Measurements from ENCODE around the gene ITPRID2.
A peak's percentile ranks its signal among the peaks of the same experiment; 100 is the strongest.
"Not testable (repeated sequence)": the region's sequence is repeated elsewhere in the genome, so short reads cannot be mapped to it uniquely, and the experiment has no call there.

ITPRID2 gene

DNA sequence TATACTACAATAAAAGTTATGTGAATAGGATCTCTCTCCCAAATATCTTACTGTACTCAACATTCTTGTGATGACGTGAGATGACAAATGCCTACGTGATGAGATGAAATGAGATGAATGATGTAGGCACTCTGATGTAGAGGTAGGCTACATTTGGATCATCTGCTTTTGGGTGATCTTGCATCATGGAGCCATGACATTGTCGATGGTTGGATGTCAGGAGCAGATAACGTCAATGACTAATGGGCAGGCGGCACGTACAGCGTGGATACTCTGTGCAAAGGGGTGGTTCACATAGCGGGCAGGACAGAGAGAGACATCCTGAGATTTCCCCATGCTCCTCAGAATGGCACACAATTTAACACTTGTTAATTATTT is 53.4 kb downstream of the ITPRID2 start:
- H3K9me3 Mint-ChIP-seq: no peaks in the 10 kb centered on the region
- no peak for ATAC-seq (replicated peaks; ENCODE audit: extremely low read depth, poor library complexity, severe bottlenecking)
- no peaks in the 10 kb centered on the region for H3K4me1 Mint-ChIP-seq
- no peak overlapping the region for H3K27ac Mint-ChIP-seq (ENCODE audit: low read depth)
- no peaks in the 10 kb centered on the region for H3K36me3 Mint-ChIP-seq (ENCODE audit: insufficient read depth)
- no peak for DNase-seq (ENCODE audit: low spot score in 2 of 2)
- H3K27me3 Mint-ChIP-seq: peaks cover 72% of the 10 kb centered on the region
- H3K4me3 Mint-ChIP-seq: no peak overlapping the region

DNA sequence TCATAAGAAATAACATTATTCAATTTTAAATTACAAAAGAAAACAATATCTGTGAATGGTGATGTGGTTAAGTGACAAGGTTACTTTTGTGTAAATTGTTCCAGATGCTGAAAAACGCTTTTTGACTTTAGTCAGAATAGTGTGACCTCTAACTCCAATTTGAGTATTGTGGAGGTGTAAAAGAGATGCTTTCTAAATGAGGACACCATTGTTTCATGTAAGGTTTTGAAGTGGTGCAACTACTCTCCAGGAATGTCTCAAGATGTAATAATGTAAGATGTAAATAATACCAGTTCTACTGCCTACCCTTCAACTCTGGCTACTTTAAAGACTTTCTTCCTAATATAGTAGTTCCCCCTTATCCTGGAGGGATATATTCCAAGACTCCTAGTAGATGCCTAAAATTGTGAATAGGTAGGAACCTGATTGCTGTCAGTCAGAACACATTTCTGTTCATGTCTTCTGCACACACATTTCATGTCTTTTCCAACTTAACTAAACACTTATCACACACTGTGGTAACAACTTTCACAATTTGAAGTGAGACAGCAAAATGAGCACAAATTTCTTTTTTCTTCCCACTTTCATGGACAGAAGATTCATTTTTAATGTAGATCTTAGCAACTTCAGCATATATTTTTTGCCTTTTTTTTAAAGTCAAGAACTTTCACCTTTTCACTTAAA is 55.1 kb downstream of the ITPRID2 start:
- Mint-ChIP-seq H3K36me3 (ENCODE audit: insufficient read depth) (no peaks in the 10 kb centered on the region), H3K27me3 (peaks cover 63% of the 10 kb centered on the region), H3K27ac (ENCODE audit: low read depth) (no peak overlapping the region), H3K4me1 (no peaks in the 10 kb centered on the region), H3K9me3 (no peaks in the 10 kb centered on the region), H3K4me3 (no peak overlapping the region)
- ATAC-seq (replicated peaks; ENCODE audit: extremely low read depth, poor library complexity, severe bottlenecking) (no peak), DNase-seq (ENCODE audit: low spot score in 2 of 2) (no peak)

DNA sequence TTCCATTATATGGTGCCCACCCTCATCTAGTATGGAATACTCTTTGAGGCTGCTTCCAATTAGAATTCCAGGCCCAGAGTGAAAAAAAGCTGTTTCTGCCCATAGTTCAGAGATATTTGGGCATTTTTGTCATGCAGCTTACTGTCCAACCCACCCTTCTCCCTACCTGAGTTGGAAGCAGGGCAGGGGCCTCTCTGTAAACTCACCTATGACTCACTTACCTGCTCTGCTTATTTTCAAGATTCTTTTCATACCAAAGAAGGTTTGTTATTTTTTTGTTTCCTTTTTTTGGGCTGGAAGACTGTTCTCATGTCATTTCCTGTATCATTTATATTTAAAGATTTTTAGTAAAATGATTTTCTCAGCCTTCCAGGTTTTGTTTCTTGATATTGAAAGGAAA is 55.7 kb downstream of the ITPRID2 start:
- ATAC-seq (replicated peaks; ENCODE audit: extremely low read depth, poor library complexity, severe bottlenecking): no peak
- H3K27me3 Mint-ChIP-seq: peaks cover 58% of the 10 kb centered on the region
- H3K9me3 Mint-ChIP-seq: no peaks in the 10 kb centered on the region
- no peak overlapping the region for H3K27ac Mint-ChIP-seq (ENCODE audit: low read depth)
- no peak for DNase-seq (ENCODE audit: low spot score in 2 of 2)
- no peaks in the 10 kb centered on the region for H3K36me3 Mint-ChIP-seq (ENCODE audit: insufficient read depth)
- H3K4me1 Mint-ChIP-seq: no peaks in the 10 kb centered on the region
- H3K4me3 Mint-ChIP-seq: no peak overlapping the region

DNA sequence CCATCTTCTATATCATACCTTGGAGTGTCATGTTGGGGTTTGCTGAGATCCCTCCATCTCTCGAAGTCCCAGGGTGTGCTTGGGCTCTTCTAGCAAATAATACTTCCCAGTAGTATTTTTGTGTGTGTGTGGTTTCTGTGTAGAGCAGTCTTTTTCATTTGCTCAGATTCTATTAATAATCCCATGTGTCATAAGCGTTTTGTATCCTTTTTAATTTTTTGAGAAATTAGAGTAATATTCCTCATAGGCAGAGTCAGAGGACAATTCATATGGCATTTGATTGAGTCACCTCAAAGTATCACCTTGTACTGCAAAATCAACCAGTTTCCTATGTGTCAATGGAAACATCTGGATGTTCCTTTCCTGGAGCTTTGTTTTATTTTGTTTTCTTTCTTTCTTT is 56.7 kb downstream of the ITPRID2 start:
- Mint-ChIP-seq H3K9me3 (no peaks in the 10 kb centered on the region), H3K4me1 (no peaks in the 10 kb centered on the region), H3K27me3 (peaks cover 61% of the 10 kb centered on the region), H3K4me3 (peak overlapping the region; percentile 8), H3K27ac (ENCODE audit: low read depth) (no peak overlapping the region), H3K36me3 (ENCODE audit: insufficient read depth) (no peaks in the 10 kb centered on the region)
- ATAC-seq (replicated peaks; ENCODE audit: extremely low read depth, poor library complexity, severe bottlenecking) (no peak), DNase-seq (ENCODE audit: low spot score in 2 of 2) (no peak)

DNA sequence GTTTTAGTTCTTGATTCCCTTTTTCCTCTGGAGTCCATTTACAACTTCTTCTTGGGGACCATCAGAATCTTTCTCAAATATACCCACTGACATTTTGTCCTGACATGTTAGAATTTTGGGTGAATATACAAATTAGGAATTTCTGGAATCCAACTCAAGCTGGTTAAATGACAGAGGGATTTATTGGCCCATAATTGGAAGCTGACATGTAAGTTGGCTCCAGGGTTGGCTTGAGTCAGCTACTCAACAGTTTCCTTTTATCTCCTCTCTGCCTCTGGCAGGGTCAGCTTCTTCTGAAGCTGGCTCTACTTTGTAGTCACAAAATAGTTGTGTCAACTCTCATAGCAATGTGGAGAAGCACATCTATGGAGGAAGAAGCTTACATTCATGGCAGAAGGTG is 57.5 kb downstream of the ITPRID2 start:
- Mint-ChIP-seq H3K27me3 (peaks cover 65% of the 10 kb centered on the region), H3K4me3 (no peak overlapping the region), H3K9me3 (no peaks in the 10 kb centered on the region), H3K27ac (ENCODE audit: low read depth) (no peak overlapping the region), H3K36me3 (ENCODE audit: insufficient read depth) (no peaks in the 10 kb centered on the region), H3K4me1 (peaks cover 6% of the 10 kb centered on the region)
- ATAC-seq (replicated peaks; ENCODE audit: extremely low read depth, poor library complexity, severe bottlenecking): no peak
- no peak for DNase-seq (ENCODE audit: low spot score in 2 of 2)

DNA sequence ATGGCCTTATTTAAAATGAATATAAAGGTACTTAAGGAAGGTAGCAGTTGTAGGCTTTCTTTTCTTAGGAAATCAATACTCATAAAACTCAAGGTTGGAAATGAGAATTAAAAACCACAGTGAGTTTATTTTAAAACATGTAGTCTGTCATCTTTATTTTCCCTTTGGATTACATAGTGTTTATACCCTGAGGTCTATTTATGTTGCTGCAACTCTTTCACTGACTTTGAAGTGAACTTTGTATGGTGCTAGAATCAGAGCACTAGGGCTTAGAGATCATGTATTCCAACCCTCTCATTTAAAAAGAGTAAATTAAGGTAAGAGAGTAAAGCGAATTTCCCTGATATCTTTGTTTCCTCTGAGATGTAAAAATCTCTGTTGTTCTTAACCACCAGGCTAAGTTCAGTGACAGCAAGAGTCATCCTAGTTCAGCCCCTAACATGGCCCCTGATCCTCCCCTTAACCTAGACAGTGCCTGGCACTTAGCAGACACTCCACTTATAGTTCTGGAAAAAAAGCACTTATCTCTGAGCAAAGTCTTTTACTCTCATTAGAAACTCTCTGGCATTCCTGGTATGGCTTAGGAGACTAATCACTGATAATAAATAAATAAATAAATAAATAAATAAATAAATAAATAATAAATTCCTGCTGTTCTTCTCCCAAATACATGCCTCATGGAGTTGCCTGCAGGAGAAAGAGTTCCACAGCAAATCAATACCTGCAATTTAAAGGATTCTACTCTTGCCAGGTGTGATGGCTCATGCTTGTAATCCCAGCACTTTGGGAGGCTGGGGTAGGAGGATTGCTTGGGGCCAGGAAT is 61.1 kb downstream of the ITPRID2 start:
- Mint-ChIP-seq H3K4me1 (peaks cover 6% of the 10 kb centered on the region), H3K27ac (ENCODE audit: low read depth) (no peak overlapping the region)
- no peak for ATAC-seq (replicated peaks; ENCODE audit: extremely low read depth, poor library complexity, severe bottlenecking)

DNA sequence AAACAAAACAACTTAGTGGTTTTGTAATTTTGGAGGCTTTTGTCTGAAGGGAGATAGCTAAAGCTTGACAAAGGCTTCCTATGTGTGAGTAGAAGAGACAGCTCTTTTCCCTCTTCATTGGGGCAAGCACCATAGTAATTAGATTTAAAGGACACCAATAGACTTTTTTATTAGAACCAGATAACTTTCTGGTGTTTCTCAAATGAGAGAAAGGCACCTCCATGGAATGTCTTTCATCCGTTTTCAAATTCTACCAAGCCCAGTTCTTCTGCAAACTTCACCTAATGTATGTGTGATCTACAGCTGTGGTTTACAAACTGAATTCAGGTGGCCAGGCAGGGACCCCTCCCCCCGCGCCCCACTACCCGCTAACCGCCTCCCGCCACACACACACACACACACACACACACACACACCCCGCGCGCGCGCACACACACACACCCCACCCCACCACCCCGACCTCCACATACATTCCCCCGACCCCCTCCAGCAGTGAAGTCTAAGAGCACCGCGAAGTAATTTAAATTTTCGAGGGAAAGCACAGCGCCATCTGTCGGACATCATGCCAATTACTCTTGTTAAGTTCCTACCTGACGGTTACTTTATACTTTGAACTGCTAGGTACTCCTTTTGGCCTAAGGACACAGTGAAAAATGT is 62.5 kb downstream of the ITPRID2 start:
- DNase-seq (ENCODE audit: low spot score in 2 of 2) (peak; percentile 30 to 51), ATAC-seq (replicated peaks; ENCODE audit: extremely low read depth, poor library complexity, severe bottlenecking) (peak; percentile 73)
- Mint-ChIP-seq H3K36me3 (ENCODE audit: insufficient read depth) (no peaks in the 10 kb centered on the region), H3K4me1 (peaks cover 6% of the 10 kb centered on the region), H3K4me3 (peak overlapping the region; percentile 6), H3K9me3 (no peaks in the 10 kb centered on the region), H3K27ac (ENCODE audit: low read depth) (no peak overlapping the region), H3K27me3 (peaks cover 58% of the 10 kb centered on the region)

More for the DNA sequence above, 61.1 kb downstream of the ITPRID2 start:
- H3K27me3 Mint-ChIP-seq: peaks cover 58% of the 10 kb centered on the region
- no peak overlapping the region for H3K4me3 Mint-ChIP-seq
- H3K36me3 Mint-ChIP-seq (ENCODE audit: insufficient read depth): no peaks in the 10 kb centered on the region
- no peaks in the 10 kb centered on the region for H3K9me3 Mint-ChIP-seq
- DNase-seq (ENCODE audit: low spot score in 2 of 2): no peak

DNA sequence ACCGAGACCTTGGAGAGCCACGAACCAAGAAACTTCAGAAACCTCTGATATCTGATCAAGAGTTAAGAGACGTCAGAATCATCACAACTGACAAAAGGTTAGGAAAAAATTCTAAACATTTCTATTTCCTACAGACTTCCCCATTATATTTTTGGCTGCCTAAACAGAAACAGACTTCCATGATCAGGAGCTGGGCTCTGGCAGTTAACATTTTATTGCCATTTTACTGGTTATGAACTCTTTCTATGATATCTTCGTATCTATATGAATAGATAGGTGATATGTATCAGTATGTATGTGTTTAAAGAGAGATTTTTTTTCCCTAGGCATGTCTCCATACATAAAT is 63.0 kb downstream of the ITPRID2 start:
- DNase-seq (ENCODE audit: low spot score in 2 of 2) (no peak), ATAC-seq (replicated peaks; ENCODE audit: extremely low read depth, poor library complexity, severe bottlenecking) (no peak)
- peak overlapping the region; percentile 6 for H3K4me3 Mint-ChIP-seq
- peaks cover 54% of the 10 kb centered on the region for H3K27me3 Mint-ChIP-seq
- no peak overlapping the region for H3K27ac Mint-ChIP-seq (ENCODE audit: low read depth)
- no peaks in the 10 kb centered on the region for H3K9me3 Mint-ChIP-seq
- peaks cover 6% of the 10 kb centered on the region for H3K4me1 Mint-ChIP-seq
- no peaks in the 10 kb centered on the region for H3K36me3 Mint-ChIP-seq (ENCODE audit: insufficient read depth)

DNA sequence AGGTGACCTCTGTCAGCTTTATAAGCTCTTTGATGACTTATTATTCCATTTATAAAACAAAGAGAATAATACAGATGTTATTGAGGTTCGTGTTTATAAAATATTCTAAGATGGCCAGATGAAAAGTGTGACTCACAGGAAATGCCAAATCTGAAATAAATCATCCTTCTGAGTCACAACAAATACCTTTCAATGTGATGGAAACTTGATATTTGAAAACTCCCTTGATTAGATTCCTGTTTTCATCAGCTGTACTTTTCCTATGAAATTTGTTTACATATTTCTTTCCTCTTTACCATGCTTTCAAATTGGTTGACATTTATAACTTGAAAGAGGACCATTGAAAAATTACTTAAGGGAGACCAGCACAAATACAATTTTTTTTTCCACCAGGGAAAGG is 63.5 kb downstream of the ITPRID2 start:
- no peaks in the 10 kb centered on the region for H3K36me3 Mint-ChIP-seq (ENCODE audit: insufficient read depth)
- DNase-seq (ENCODE audit: low spot score in 2 of 2) (no peak), ATAC-seq (replicated peaks; ENCODE audit: extremely low read depth, poor library complexity, severe bottlenecking) (no peak)
- H3K27ac Mint-ChIP-seq (ENCODE audit: low read depth): no peak overlapping the region
- H3K4me1 Mint-ChIP-seq: peaks cover 6% of the 10 kb centered on the region
- H3K27me3 Mint-ChIP-seq: peaks cover 50% of the 10 kb centered on the region
- no peaks in the 10 kb centered on the region for H3K9me3 Mint-ChIP-seq
- no peak overlapping the region for H3K4me3 Mint-ChIP-seq

DNA sequence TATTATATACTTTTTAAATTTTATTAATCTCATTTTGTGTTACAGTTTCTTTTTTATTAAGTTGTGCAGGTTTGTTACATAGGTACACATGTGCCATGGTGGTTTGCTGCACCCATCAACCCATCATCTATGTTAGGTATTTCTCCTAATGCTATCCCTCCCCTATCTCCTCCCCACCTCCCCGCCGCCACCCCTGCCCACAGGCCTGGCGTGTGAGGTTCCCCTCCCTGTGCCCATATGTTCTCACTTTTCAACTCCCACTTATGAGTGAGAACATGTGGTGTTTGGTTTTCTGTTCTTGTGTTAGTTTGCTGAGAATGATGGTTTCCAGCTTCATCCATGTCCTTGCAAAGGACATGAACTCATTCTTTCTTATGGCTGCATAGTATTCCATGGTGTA is 64.3 kb downstream of the ITPRID2 start:
- H3K36me3 Mint-ChIP-seq (ENCODE audit: insufficient read depth); DNase-seq (ENCODE audit: low spot score in 2 of 2); ATAC-seq (replicated peaks; ENCODE audit: extremely low read depth, poor library complexity, severe bottlenecking); H3K4me1 Mint-ChIP-seq; H3K4me3 Mint-ChIP-seq; H3K9me3 Mint-ChIP-seq; H3K27ac Mint-ChIP-seq (ENCODE audit: low read depth): not testable (repeated sequence)
- H3K27me3 Mint-ChIP-seq: peaks cover 58% of the 10 kb centered on the region

DNA sequence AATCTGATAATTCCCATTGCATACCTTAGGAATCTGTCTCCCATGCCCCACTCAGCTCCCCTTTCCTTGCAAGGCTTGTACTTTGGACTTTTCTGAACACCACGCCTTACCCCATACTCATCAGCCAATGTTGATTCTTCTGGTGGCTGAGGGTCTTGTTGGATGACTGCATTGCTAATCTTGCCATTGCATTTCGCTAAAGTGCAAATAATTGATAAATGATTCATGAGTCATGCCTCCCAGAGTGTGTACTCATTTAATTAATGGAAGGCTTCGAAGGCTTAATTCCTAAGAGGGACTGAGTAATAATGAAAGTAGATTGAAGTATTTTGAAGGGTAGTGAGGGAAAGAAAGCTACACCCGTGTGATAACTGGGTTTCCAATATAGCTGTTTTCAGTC is 66.1 kb downstream of the ITPRID2 start:
- H3K9me3 Mint-ChIP-seq: no peaks in the 10 kb centered on the region

DNA sequence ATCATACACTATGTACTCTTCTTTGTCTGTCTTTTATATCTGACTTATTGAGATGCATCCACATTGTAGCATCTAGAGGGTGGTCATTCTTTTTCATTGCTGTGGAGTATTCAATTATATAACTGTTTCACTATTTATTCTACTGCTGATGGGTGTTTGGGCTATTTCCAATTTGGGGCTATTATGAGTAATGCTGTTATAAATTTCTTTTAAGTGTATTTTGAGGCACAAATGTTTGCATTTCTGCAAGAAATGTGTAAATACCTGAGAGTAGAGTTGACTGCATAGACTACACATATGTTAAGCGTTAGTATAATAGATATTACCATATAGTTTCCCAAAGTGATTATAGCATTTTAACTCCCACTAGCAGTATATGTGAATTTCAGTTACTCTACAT is 67.2 kb downstream of the ITPRID2 start:
- Mint-ChIP-seq H3K4me1 (peaks cover 3% of the 10 kb centered on the region), H3K27me3 (peaks cover 61% of the 10 kb centered on the region), H3K4me3 (no peak overlapping the region), H3K27ac (ENCODE audit: low read depth) (no peak overlapping the region), H3K36me3 (ENCODE audit: insufficient read depth) (peaks cover 2% of the 10 kb centered on the region), H3K9me3 (no peaks in the 10 kb centered on the region)
- DNase-seq (ENCODE audit: low spot score in 2 of 2) (no peak), ATAC-seq (replicated peaks; ENCODE audit: extremely low read depth, poor library complexity, severe bottlenecking) (no peak)

More for the DNA sequence above, 66.1 kb downstream of the ITPRID2 start:
- peaks cover 2% of the 10 kb centered on the region for H3K36me3 Mint-ChIP-seq (ENCODE audit: insufficient read depth)
- DNase-seq (ENCODE audit: low spot score in 2 of 2): no peak
- no peak overlapping the region for H3K4me3 Mint-ChIP-seq
- no peak for ATAC-seq (replicated peaks; ENCODE audit: extremely low read depth, poor library complexity, severe bottlenecking)
- H3K27me3 Mint-ChIP-seq: peaks cover 68% of the 10 kb centered on the region
- no peak overlapping the region for H3K27ac Mint-ChIP-seq (ENCODE audit: low read depth)
- peaks cover 6% of the 10 kb centered on the region for H3K4me1 Mint-ChIP-seq

DNA sequence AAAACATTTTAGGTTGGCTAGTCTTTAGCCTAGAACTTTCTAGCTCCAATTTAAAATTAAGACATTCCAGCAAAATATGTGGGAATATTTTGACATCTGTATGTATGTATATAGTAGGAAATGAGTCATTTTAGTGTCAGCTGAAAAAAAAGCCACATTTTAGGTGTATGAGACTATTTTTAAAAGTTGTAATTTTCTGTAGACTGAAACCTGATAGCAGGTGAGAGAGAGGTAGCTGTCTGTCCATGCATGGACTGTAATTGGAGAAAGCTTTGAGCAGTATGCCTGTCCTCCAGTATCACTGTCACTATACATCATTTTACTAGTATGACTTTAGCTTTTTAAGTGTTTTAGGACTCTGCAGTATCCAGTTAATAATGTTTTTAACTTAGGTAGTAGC is 68.0 kb downstream of the ITPRID2 start:
- ATAC-seq (replicated peaks; ENCODE audit: extremely low read depth, poor library complexity, severe bottlenecking) (no peak), DNase-seq (ENCODE audit: low spot score in 2 of 2) (no peak)
- no peaks in the 10 kb centered on the region for H3K9me3 Mint-ChIP-seq
- no peak overlapping the region for H3K4me3 Mint-ChIP-seq
- H3K27ac Mint-ChIP-seq (ENCODE audit: low read depth): no peak overlapping the region
- H3K27me3 Mint-ChIP-seq: peaks cover 60% of the 10 kb centered on the region
- peaks cover 2% of the 10 kb centered on the region for H3K36me3 Mint-ChIP-seq (ENCODE audit: insufficient read depth)
- H3K4me1 Mint-ChIP-seq: no peaks in the 10 kb centered on the region

Data from central memory CD8-positive, alpha-beta T cell (primary cell).